OCI-M2 (cell line): Measurements from ENCODE around the gene CBR3.

ENCODE experiments used
- DNase-seq: peaks from one replicate; lab custom pipeline; 2025; ENCODE audit not compliant: unreplicated experiment; lab: John Stamatoyannopoulos, UW

The CBR3 gene

DNA sequence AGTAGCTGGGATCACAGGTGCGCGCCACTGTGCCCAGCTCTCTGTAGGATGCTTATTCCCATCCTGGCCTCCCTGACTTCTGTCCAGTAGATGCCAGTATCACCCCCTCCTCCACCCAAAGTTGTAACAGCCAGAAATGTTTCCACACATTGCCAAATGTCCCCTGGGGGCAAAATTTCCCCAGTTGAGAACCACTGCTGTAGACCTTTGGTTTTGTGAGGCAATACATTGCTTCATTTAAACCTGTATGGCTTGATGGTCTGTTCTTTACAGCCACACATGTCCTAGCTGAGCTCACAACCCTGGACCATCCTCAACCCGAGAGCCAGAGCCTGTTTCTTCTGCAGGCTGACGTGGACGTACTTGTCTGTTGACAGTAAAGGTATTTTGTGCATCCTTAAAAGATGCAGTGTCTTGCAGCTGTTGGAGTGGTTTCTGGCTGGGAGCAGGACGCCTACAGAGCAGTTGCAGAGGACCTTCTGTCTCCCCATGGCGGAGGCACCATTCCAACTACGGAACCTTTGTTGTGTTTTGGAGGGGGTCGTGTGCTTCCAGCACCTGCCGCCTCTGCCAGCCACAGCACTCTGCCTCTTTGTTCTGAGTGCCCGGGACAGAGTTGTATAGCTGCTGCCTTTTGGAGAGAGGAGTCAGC is 48.4 kb downstream of the CBR3 start:
- DNase-seq = no peak

DNA sequence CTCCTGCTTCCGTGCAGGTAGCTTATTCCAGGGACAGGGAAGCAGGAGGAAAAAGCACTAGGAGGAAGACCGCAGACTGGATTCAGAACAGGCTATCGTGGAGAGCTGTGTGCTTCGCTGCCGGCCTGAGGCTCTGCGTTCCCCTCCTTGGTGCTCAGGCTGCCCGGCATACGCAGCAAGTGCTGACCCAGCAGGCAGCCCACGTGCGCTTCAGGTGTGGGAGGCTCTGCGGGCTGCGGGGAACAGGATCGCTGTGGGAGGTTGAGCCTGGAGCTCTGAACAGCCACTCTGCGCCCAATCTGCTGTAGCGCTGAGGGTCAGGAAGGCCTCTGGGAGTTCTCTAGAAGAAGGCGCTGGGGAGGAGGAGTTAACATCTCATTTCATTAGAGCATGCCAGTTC is 49.7 kb downstream of the CBR3 start:
- DNase-seq = no peak

DNA sequence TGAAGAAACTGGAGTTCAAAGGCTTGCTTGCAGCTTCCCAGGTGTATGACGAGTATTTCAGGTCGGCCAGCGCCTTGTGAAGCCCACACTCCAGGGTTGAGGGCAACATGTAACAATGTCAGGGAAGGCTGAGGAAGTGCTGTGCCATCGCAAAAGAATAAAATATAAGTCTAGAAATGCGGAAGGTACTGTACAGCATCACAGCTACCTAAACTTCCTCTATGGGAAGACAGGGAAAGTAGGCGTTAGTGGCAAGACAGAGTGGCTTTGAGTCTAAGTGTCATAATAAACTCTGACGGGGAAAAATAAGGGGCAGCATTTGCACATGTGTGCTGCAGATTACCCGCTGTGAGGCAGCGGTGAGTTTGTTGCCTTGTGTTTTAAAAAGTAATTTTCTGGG is 50.6 kb downstream of the CBR3 start:
- no peak for DNase-seq

- DNase-seq = no peak
These were observed 51.2 kb downstream of the CBR3 start for GRCh38 chr21:36186081-36186480.

GRCh38 chr21:36186506-36187399 is 51.9 kb downstream of the CBR3 start:
- DNase-seq = no peak

- no peak for DNase-seq
These were observed 53.3 kb downstream of the CBR3 start for GRCh38 chr21:36188081-36188681.

DNA sequence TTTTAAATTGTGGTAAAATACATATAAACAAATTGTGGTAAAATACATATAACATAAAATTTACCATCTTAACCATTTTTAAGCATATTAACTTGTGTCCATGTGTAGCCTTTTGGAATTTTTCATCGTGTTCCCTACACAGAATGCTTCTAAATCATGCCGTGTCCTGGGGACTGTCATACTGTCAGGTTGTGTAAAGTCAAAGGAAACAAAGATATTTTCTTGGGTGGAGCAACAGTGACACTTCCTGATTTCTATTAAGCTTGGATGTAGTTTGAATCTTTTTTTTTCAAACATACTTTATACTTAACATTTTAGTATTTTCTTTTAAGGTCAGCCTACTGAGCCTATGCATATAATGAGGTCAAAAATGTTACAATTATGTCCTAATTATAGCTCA is 54.1 kb downstream of the CBR3 start:
- DNase-seq = no peak

- no peak for DNase-seq
These were observed 55.9 kb downstream of the CBR3 start for GRCh38 chr21:36190736-36191135.

DNA sequence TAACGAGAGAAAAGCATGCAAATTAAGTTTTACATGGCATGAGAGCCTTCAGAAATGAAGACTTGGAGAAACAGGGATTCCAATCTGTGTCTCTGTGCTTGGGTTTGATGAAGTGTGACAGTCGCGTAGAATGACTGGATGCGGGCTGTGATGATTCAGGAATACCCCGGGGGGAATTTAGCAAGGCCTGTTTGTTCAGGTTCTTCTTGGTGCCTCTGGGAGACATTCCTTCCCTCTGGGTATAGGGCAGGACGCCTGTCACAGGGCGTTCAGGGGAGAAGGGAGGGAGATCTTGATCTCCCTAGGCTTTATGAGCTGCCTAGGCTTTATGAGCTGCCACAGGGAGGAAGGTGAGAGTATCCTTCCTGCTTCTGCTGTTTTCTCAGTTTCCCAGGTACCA is 58.3 kb downstream of the CBR3 start:
- DNase-seq = no peak

- no peak for DNase-seq
These were observed 59.1 kb downstream of the CBR3 start for GRCh38 chr21:36194024-36194423.

DNA sequence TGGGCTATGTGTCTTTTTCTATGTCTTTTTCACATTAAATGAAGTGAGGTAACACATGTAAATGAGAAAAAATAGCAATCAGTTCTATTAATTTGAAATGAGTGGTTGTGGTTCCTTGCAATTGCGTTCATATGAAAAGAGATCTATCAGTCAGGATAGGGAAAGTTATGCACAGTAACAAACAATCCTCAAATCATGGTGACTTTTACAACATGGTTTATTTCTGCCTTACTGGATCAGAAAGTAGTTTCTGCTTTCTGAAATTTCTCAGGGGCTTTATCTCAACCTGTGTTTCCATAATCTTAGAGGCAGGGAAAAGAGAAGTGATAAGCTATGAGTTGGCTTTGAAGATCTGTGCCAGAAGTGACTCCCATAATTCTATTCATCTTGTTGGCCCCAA is 60.7 kb downstream of the CBR3 start:
- DNase-seq = no peak
